Ectodermal cell (in vitro differentiated cells): ENCODE results near the gene EHD1.
A peak's percentile ranks its signal among the peaks of the same experiment; 100 is the strongest.
"Not testable (repeated sequence)": the region's sequence is repeated elsewhere in the genome, so short reads cannot be mapped to it uniquely, and the experiment has no call there.

Experiments used
- H3K27ac ChIP-seq: 2 replicates; pipeline ENCODE4 v1.7.0; 2013; ENCODE audit warnings: mild to moderate bottlenecking, low read depth, low read length; ENCODE audit not compliant: insufficient read depth, poor library complexity, severe bottlenecking
- H3K27me3 ChIP-seq: 2 replicates; pipeline ENCODE4 v1.7.0; 2013; ENCODE audit warnings: mild to moderate bottlenecking, low read length; ENCODE audit not compliant: insufficient read depth, control insufficient read depth, poor library complexity, severe bottlenecking
- H3K36me3 ChIP-seq: one replicate; pipeline ENCODE4 v1.7.0; 2013; ENCODE audit warnings: low read length; ENCODE audit not compliant: control insufficient read depth, insufficient read depth
- H3K4me1 ChIP-seq: one replicate; pipeline ENCODE4 v1.7.0; 2013; ENCODE audit warnings: low read length; ENCODE audit not compliant: control insufficient read depth, insufficient read depth
- H3K4me3 ChIP-seq: 2 replicates; pipeline ENCODE4 v1.7.0; 2013; ENCODE audit warnings: low read depth, low read length, control low read depth; ENCODE audit not compliant: insufficient read depth
- H3K9me3 ChIP-seq: 2 replicates; pipeline ENCODE4 v1.7.0; 2013; ENCODE audit warnings: mild to moderate bottlenecking, low read length, moderate library complexity; ENCODE audit not compliant: control insufficient read depth
- WGBS, 2 experiments: methylation state at CpG; one replicate each; pipeline ENCODE4 v1.1.7; 2013; ENCODE audit warnings: missing lambda C conversion rate in 2 of 2; 5-methylcytosine and 5-hydroxymethylcytosine counted together

The EHD1 gene

DNA sequence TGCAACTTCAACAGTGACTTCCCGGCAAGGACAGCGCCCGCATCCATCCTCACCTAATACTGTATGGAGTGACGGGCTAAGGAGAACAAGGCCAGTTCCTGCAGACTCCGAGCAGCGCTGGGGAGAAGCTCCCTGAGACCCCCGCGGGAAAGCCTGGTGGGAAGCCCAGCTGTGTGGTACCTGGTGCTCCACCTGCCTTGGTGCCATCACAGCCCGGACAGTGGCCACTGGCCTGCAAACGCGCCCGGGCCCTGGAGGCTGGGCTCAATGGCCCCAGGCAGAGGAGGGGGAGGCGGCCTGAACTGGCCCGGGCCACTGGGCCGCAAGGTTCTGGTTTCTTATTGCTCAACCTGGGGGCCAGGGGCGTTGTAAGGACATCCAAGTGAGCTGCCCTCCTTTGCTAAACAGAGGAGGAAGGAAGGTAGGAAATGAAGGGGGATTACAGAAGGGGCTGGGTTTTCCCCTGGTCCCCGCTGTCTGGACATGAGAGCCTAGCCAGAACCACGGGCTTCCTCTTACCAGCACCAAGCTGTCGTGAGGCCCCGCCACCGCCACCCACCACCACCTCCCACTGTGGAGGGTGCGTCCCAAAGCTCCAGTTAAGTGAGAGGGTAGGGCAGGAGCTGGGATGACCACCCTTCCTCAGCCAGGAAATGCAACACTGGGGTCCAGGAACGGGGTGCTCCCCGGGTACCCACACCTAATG is 25.5 kb downstream of the EHD1 start:
- Histone ChIP-seq H3K4me1 (peaks cover 4% of the 10 kb centered on the region), H3K36me3 (peaks cover 8% of the 10 kb centered on the region), H3K27ac (no peak overlapping the region), H3K9me3 (no peaks in the 10 kb centered on the region), H3K27me3 (no peaks in the 10 kb centered on the region), H3K4me3 (no peak overlapping the region)
- WGBS, 2 experiments: 90% methylated on average over 24 of the region's 24 CpGs

- Histone ChIP-seq H3K4me1 (peaks cover 4% of the 10 kb centered on the region), H3K27me3 (no peaks in the 10 kb centered on the region), H3K27ac (no peak overlapping the region), H3K36me3 (peaks cover 8% of the 10 kb centered on the region), H3K9me3 (no peaks in the 10 kb centered on the region), H3K4me3 (no peak overlapping the region)
- WGBS, 2 experiments: 94% methylated on average over 8 of the region's 8 CpGs
These were observed 26.5 kb downstream of the EHD1 start for GRCh38 chr11:64851831-64852351.

DNA sequence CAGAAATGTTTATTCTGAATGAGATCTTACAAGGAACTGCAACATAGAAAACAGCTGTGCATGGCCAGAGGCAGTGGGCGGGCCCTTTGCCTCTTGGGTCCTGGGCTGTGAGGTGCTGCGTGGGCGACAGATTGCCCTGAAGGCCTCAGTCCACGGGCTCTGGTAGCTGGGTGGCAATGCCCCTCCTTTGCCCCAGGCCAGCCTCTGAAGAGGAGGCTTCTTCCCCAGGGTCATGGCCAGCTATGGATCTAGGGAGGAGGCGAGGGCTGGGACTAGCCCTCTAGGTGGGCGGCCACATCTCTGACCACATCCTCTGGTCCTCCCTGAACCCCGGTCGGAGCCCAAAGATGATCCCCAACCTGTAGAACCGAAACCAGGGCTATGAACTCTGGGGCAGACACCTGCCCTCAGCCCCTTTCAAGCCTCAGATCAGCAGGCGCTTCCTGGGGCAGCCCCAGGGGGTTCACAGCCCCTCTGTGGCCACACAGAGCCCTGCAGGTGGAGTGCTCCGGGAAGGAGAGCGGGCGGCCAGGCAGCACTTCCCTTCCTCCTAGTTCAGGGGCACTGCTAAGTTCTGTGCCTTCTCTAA is 27.3 kb downstream of the EHD1 start:
- Histone ChIP-seq H3K27ac (no peak overlapping the region), H3K27me3 (no peaks in the 10 kb centered on the region)
- WGBS, 2 experiments: 66 to 71% methylated on average over 13 of the region's 13 CpGs

GRCh38 chr11:64849598-64850356 is 28.6 kb downstream of the EHD1 start:
- H3K4me3 ChIP-seq: no peak overlapping the region
- H3K27me3 ChIP-seq: peaks cover 6% of the 10 kb centered on the region
- 92 to 93% methylated on average over 19 of the region's 19 CpGs for WGBS, 2 experiments
- no peaks in the 10 kb centered on the region for H3K9me3 ChIP-seq
- H3K4me1 ChIP-seq: peaks cover 4% of the 10 kb centered on the region
- H3K27ac ChIP-seq: no peak overlapping the region
- H3K36me3 ChIP-seq: peaks cover under 1% of the 10 kb centered on the region

More for the DNA sequence above, 27.3 kb downstream of the EHD1 start:
- H3K36me3 ChIP-seq: peaks cover 8% of the 10 kb centered on the region
- H3K9me3 ChIP-seq: no peaks in the 10 kb centered on the region
- no peak overlapping the region for H3K4me3 ChIP-seq
- H3K4me1 ChIP-seq: peaks cover 4% of the 10 kb centered on the region

- no peaks in the 10 kb centered on the region for H3K36me3 ChIP-seq
- 82 to 84% methylated on average over 16 of the region's 16 CpGs for WGBS, 2 experiments
- H3K27ac ChIP-seq: no peak overlapping the region
- peaks cover 5% of the 10 kb centered on the region for H3K4me1 ChIP-seq
- no peak overlapping the region for H3K4me3 ChIP-seq
- peaks cover 14% of the 10 kb centered on the region for H3K27me3 ChIP-seq
- H3K9me3 ChIP-seq: no peaks in the 10 kb centered on the region
These were observed 29.4 kb downstream of the EHD1 start for GRCh38 chr11:64848826-64849597.

DNA sequence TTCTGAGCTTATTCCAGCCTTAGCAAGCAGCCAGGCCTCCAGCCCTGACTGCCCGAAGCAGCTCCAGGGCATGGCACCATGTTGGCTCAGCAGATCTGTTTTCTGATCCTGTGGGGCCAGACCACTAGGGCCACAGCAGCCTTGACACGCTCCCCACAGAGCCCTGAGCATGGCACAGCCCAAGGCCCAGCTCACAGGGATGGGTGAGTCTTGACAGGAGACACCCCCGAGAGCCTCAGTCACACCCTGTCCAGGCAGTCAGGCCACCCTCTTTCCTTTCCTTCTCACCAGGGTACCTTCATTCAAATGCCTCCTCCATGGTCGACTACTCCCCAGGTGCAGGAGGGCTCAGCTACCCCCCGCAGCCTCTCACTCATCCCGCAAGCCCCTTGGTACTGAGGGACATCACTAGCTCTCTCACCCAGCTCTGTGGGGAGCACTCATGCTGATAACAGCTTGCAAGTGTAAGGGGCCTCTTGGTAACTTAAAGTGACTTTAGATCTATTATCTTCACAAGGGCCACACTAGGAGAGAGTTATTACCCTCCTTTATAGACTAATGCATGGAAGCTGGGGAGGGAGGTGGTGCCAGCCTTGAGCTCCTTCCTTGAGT is 30.1 kb downstream of the EHD1 start:
- peaks cover 10% of the 10 kb centered on the region for H3K4me1 ChIP-seq
- no peak overlapping the region for H3K4me3 ChIP-seq
- no peaks in the 10 kb centered on the region for H3K9me3 ChIP-seq
- no peak overlapping the region for H3K27ac ChIP-seq
- H3K27me3 ChIP-seq: peaks cover 21% of the 10 kb centered on the region
- WGBS, 2 experiments: 84 to 88% methylated on average over 6 of the region's 6 CpGs
- H3K36me3 ChIP-seq: no peaks in the 10 kb centered on the region

GRCh38 chr11:64846998-64847666 is 31.3 kb downstream of the EHD1 start:
- no peak overlapping the region for H3K27ac ChIP-seq
- peaks cover 22% of the 10 kb centered on the region for H3K4me1 ChIP-seq
- H3K9me3 ChIP-seq: no peaks in the 10 kb centered on the region
- no peak overlapping the region for H3K4me3 ChIP-seq
- 41% methylated on average over 13 of the region's 13 CpGs for WGBS, 2 experiments
- H3K27me3 ChIP-seq: peaks cover 22% of the 10 kb centered on the region
- H3K36me3 ChIP-seq: no peaks in the 10 kb centered on the region

GRCh38 chr11:64845776-64846129 is 32.7 kb downstream of the EHD1 start:
- 87 to 90% methylated on average over 8 of the region's 8 CpGs for WGBS, 2 experiments
- H3K9me3 ChIP-seq, H3K4me3 ChIP-seq, H3K27ac ChIP-seq, H3K36me3 ChIP-seq: not testable (repeated sequence)
- peaks cover 22% of the 10 kb centered on the region for H3K4me1 ChIP-seq
- peaks cover 22% of the 10 kb centered on the region for H3K27me3 ChIP-seq

GRCh38 chr11:64845129-64845775 is 33.2 kb downstream of the EHD1 start:
- H3K4me3 ChIP-seq: peak overlapping the region; percentile 57
- H3K36me3 ChIP-seq: no peaks in the 10 kb centered on the region
- H3K27me3 ChIP-seq: peaks cover 22% of the 10 kb centered on the region
- no peak overlapping the region for H3K27ac ChIP-seq
- WGBS, 2 experiments: 28 to 30% methylated on average over 9 of the region's 9 CpGs
- H3K4me1 ChIP-seq: peaks cover 22% of the 10 kb centered on the region
- H3K9me3 ChIP-seq: no peaks in the 10 kb centered on the region
